Hepatocyte (in vitro differentiated cells): ENCODE measurements around the gene LRMDA. TPM values are rescaled to one million over a fixed set of nuclear protein-coding genes. Genes with fewer than 3 reads are reported as not detected.
A peak's percentile ranks its signal among the peaks of the same experiment; 100 is the strongest.

Experiments
- DNase-seq: peaks from one replicate; pipeline ENCODE4 v3.0.0-alpha.2; 2016; ENCODE audit warnings: low spot score
- H2AFZ ChIP-seq: fragments of 200-600 bp; sonication (generic); 2 replicates; pipeline ENCODE4 v1.6.0; 2016; ENCODE audit warnings: antibody characterized with exemption, mild to moderate bottlenecking
- H3K27ac ChIP-seq: fragments of 200-600 bp; sonication (generic); 2 replicates; pipeline ENCODE4 v1.5.1; 2016; ENCODE audit warnings: mild to moderate bottlenecking
- H3K27me3 ChIP-seq: fragments of 200-600 bp; sonication (generic); 2 replicates; pipeline ENCODE4 v1.6.1; 2016
- H3K36me3 ChIP-seq: fragments of 200-600 bp; sonication (generic); replicated peaks from 2 replicates; pipeline ENCODE4 v1.5.1; 2016; ENCODE audit warnings: low read depth; ENCODE audit not compliant: insufficient read depth
- H3K4me1 ChIP-seq: fragments of 200-600 bp; sonication (generic); 2 replicates; pipeline ENCODE4 v1.5.1; 2016; ENCODE audit warnings: mild to moderate bottlenecking, moderate library complexity; ENCODE audit not compliant: insufficient read depth
- H3K4me2 ChIP-seq: fragments of 200-600 bp; sonication (generic); 2 replicates; pipeline ENCODE4 v1.6.0; 2016
- H3K4me3 ChIP-seq: fragments of 200-600 bp; sonication (generic); 2 replicates; pipeline ENCODE4 v1.5.1; 2016; ENCODE audit warnings: mild to moderate bottlenecking
- H3K79me2 ChIP-seq: fragments of 200-600 bp; sonication (generic); 2 replicates; pipeline ENCODE4 v1.6.0; 2017; ENCODE audit warnings: mild to moderate bottlenecking
- H3K9me2 ChIP-seq: fragments of 200-600 bp; sonication (generic); replicated peaks from 2 replicates; pipeline ENCODE4 v1.6.0; 2017; ENCODE audit warnings: mild to moderate bottlenecking; ENCODE audit not compliant: insufficient read depth
- H3K9me3 ChIP-seq: fragments of 200-600 bp; sonication (generic); 2 replicates; pipeline ENCODE4 v1.5.1; 2016; ENCODE audit warnings: low read depth, mild to moderate bottlenecking
- H4K20me1 ChIP-seq: fragments of 200-600 bp; sonication (generic); 2 replicates; pipeline ENCODE4 v1.6.0; 2016; ENCODE audit warnings: mild to moderate bottlenecking; ENCODE audit not compliant: insufficient read depth, poor library complexity, severe bottlenecking
- EZH2 ChIP-seq: fragments of 200-600 bp; sonication (generic); IDR thresholded peaks from 2 replicates; pipeline ENCODE4 v1.6.1; 2016; ENCODE audit warnings: antibody characterized with exemption, mild to moderate bottlenecking, borderline replicate concordance
- EZH2phosphoT487 ChIP-seq: fragments of 200-600 bp; sonication (generic); IDR thresholded peaks from one replicate; pipeline ENCODE4 v1.6.1; 2018; ENCODE audit warnings: antibody characterized with exemption, mild to moderate bottlenecking, low read depth, moderate library complexity; ENCODE audit not compliant: unreplicated experiment, severe bottlenecking
- WGBS: methylation state at CpG from one replicate; pipeline ENCODE4 v1.1.6; 2016; ENCODE audit warnings: low lambda C conversion rate; ENCODE audit errors: missing lambda C conversion rate; 5-methylcytosine and 5-hydroxymethylcytosine counted together
- polyA plus RNA-seq: library from polyadenylated mRNA; unstranded; fragments of >200 nt; fragmentation: Nextera tagmentation; extraction: Ambion mirVana; gene quantifications from 2 replicates; pipeline ENCODE4 v1.2.1, GENCODE V29; 2016
- total RNA-seq: library from RNA; depleted of rRNA; stranded (reverse); fragments of >200 nt; gene quantifications from 2 replicates; pipeline ENCODE4 v1.2.3, GENCODE V29; 2014
- TF ChIP-seq, protein P1 (sequence below): fragments of 200-600 bp; sonication (generic); IDR thresholded peaks from 2 replicates; pipeline ENCODE4 v1.5.1; 2016; ENCODE audit warnings: antibody characterized with exemption, mild to moderate bottlenecking; ENCODE audit not compliant: poor library complexity

The LRMDA gene
- total and polyA plus RNA-seq, 2 experiments from 2014 or later = 5.6 to 15.7 TPM

DNA sequence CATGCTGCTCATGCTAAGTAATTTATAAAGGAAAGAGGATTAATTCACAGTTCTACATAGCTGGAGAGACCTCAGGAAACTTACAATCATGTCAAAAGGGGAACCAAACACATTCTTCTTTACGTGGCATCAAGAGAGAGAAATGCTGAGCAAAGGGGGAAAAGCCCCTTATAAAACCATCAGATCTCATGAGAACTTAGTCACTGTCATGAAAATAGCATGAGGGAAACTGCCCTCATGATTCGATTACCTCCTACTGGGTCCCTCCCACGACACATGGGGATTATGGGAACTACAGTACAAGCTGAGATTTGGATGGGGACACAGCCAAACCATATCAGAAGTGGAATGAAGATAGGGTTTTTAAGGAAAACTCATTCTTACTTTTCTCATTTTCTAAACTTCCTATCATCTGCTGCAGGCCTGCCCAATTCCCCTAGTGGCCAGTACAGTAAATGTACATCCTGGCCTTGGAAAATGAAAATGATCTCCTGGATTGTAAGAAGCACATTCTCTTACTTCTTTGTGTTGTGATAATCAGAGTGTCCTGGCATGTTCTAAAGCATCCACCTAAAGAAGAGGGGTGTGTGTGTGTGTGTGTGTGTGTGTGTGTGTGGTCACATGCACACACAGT, 421.5 kb downstream of the LRMDA start:
- H2AFZ ChIP-seq = no peak overlapping the region
- no peaks in the 10 kb centered on the region for H4K20me1 ChIP-seq
- H3K9me3 ChIP-seq = no peaks in the 10 kb centered on the region
- no peak overlapping the region for H3K27ac ChIP-seq
- no peaks in the 10 kb centered on the region for H3K9me2 ChIP-seq
- no peak for DNase-seq
- H3K4me1 ChIP-seq = no peaks in the 10 kb centered on the region
- H3K4me2 ChIP-seq = no peak overlapping the region
- no peak overlapping the region for H3K4me3 ChIP-seq
- no peaks in the 10 kb centered on the region for H3K36me3 ChIP-seq
- 63% methylated on average over 3 of the region's 3 CpGs for WGBS
- H3K27me3 ChIP-seq = no peaks in the 10 kb centered on the region
- TF ChIP-seq EZH2phosphoT487 (no peak), EZH2 (no peak)
- TF ChIP-seq, protein P1, sequence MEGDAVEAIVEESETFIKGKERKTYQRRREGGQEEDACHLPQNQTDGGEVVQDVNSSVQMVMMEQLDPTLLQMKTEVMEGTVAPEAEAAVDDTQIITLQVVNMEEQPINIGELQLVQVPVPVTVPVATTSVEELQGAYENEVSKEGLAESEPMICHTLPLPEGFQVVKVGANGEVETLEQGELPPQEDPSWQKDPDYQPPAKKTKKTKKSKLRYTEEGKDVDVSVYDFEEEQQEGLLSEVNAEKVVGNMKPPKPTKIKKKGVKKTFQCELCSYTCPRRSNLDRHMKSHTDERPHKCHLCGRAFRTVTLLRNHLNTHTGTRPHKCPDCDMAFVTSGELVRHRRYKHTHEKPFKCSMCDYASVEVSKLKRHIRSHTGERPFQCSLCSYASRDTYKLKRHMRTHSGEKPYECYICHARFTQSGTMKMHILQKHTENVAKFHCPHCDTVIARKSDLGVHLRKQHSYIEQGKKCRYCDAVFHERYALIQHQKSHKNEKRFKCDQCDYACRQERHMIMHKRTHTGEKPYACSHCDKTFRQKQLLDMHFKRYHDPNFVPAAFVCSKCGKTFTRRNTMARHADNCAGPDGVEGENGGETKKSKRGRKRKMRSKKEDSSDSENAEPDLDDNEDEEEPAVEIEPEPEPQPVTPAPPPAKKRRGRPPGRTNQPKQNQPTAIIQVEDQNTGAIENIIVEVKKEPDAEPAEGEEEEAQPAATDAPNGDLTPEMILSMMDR = peak; percentile 25
- no peaks in the 10 kb centered on the region for H3K79me2 ChIP-seq

DNA sequence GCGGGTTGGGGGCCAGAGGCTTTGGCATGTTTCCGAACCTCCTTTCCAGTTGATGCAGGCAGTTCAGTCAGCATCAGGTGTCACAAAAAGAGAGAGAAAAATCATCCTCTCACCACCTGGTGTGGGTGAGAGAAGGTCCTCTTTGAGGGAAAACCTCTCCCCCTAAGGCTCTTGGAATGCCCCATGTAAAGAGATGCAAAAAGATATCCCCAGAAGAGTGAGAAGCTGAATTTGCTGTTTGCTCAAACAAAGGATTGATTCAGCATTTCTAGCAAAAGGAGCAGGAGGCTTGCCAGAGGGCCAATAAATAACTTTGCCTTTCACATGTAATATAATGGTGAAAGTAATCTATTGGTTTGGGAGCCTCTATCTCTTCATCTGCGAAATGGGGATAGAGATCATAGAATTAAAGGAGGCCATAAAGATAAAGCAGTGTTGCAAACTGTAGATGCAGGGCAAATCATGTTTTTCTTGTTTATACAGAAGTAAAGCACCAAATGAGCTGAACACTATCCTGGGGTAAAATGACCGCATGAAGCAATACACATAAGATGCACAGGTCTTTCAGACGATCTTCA, 425.9 kb downstream of the LRMDA start:
- no peak for DNase-seq
- Histone ChIP-seq H3K27ac (no peak overlapping the region), H3K27me3 (no peaks in the 10 kb centered on the region), H3K4me2 (no peak overlapping the region), H2AFZ (no peak overlapping the region), H3K4me3 (no peak overlapping the region), H3K79me2 (no peaks in the 10 kb centered on the region), H3K9me3 (no peaks in the 10 kb centered on the region), H3K4me1 (no peaks in the 10 kb centered on the region), H3K9me2 (no peaks in the 10 kb centered on the region), H3K36me3 (no peaks in the 10 kb centered on the region), H4K20me1 (no peaks in the 10 kb centered on the region)
- TF ChIP-seq, protein P1 = no peak
- TF ChIP-seq EZH2phosphoT487 = no peak
- TF ChIP-seq EZH2 = no peak
- WGBS = 61% methylated on average over 5 of the region's 5 CpGs

DNA sequence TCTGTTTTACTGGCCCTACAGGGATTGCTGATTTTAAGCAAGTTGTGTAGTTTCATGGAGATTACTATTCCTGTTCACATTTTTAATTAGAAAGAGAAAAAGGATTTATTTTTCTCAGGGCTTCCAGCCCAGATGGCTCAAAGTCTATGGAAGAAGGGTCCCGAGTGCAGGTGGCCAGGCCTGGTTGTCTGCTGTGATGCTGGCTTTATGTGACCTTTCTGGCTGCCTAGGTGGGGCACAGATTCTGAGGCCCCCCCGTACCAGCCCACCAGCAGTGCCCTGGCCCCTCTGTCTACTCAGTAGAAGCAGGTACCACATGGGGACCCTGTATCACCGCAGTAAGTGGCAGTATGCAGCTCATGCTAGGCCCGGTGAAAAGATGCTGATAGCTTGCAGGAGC, 426.5 kb downstream of the LRMDA start:
- TF ChIP-seq, protein P1 = no peak
- no peak for TF ChIP-seq EZH2phosphoT487
- TF ChIP-seq EZH2 = no peak

More for the DNA sequence above, 426.5 kb downstream of the LRMDA start:
- Histone ChIP-seq H3K4me1 (no peaks in the 10 kb centered on the region), H3K79me2 (no peaks in the 10 kb centered on the region), H3K27me3 (no peaks in the 10 kb centered on the region), H4K20me1 (no peaks in the 10 kb centered on the region), H2AFZ (no peak overlapping the region), H3K4me3 (no peak overlapping the region), H3K4me2 (no peak overlapping the region), H3K27ac (no peak overlapping the region), H3K36me3 (no peaks in the 10 kb centered on the region), H3K9me3 (no peaks in the 10 kb centered on the region), H3K9me2 (no peaks in the 10 kb centered on the region)
- DNase-seq = no peak
- 92% methylated on average over 4 of the region's 4 CpGs for whole genome bisulfite sequencing
